HL-60 (cell line): ENCODE data around the gene SNRNP70.

Experiments
- CTCF ChIP-seq: IDR thresholded peaks from one replicate; pipeline ENCODE4 v1.5.1; 2011; ENCODE audit warnings: low read length, control low read depth, inconsistent platforms; ENCODE audit not compliant: insufficient read depth
- GABPA ChIP-seq: IDR thresholded peaks from 2 replicates; pipeline ENCODE4 v1.6.1; 2012; ENCODE audit warnings: low read depth
- POLR2AphosphoS5 ChIP-seq: IDR thresholded peaks from 2 replicates; pipeline ENCODE4 v1.6.1; 2012; ENCODE audit warnings: low read depth
- REST ChIP-seq: IDR thresholded peaks from 2 replicates; pipeline ENCODE4 v1.6.1; 2012; ENCODE audit warnings: low read depth; ENCODE audit not compliant: insufficient replicate concordance
- SPI1 ChIP-seq: IDR thresholded peaks from 2 replicates; pipeline ENCODE4 v1.6.1; 2012; ENCODE audit warnings: low read depth, mild to moderate bottlenecking, borderline replicate concordance

- no peak for TF ChIP-seq CTCF
- TF ChIP-seq SPI1 = no peak
- no peak for TF ChIP-seq POLR2AphosphoS5
- no peak for TF ChIP-seq GABPA
- TF ChIP-seq REST = no peak
Measured at GRCh38 chr19:49102303-49102702, 17.1 kb downstream of the SNRNP70 start.
